ENCODE results near the gene TRNAU1AP.
A peak's percentile ranks its signal among the peaks of the same experiment; 100 is the strongest.
"Not testable (repeated sequence)": the region's sequence is repeated elsewhere in the genome, so short reads cannot be mapped to it uniquely, and the experiment has no call there.

Gene TRNAU1AP

DNA sequence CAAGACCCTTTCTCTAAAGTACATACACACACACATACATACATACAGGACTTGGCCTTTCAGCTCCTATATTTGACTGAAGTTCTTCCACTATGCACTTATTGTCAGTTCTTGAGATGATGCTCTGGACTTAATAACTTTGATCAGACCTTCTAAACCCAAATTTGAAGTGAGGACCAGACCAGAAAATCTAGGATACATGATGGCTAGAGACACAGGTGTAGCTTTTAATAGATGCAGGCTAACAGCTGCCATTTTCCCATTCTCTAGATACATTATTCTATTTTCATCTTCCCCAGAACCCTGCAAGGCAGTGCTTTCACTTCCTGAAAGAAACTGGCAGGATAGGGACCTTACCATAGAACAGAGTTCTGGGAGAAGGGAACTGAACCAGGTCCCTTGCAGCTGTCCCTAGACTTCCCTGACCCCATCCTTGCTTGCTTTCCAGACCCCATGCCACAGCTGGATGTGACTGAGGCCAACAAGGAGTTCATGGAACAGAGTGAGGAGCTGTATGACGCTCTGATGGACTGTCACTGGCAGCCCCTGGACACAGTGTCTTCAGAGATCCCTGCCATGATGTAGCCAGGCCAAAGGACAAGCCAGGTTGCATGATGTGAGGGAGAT is 24.3 kb downstream of the TRNAU1AP start:
- DNase-seq (ENCODE audit: low read depth in 1 of 2, low spot score in 1 of 2), result no peak

DNA sequence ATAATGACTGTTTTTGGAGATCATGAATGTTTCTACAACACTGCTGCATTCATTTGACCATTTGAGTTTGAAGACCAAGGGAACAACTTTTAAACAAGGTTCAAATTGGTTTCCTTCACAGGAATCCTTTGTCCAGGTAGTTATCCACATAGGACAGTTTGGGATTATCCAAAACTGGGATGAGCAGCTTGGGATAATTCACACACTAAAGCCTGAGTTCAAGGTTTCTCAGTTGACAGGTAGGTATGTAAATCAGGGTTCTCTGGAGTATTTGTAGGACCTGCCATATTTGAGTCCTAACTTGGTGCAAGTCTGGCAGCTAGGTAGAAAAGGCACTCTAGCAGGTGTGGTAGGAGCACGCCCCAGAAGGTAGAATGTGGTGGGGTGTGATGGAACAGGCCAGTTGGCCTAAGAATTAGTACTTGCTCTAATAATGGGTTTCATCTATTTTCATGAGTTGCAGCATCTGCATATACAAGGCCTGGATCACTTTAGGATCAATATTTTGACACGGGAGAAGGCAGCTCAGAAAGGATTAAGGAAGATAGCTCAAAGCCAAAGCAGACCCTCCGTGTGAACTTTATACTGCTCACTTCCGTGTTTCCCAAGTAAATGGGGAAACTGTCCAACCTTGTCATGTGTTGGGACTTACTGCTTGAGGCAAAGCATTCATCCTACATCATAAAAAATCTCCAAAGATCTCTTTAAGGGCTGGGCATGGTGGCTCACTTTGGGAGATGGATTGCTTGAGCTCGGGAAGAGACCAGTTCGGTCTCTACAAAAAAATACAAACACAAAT is 25.1 kb downstream of the TRNAU1AP start:
- no peak for DNase-seq (ENCODE audit: low read depth in 1 of 2, low spot score in 1 of 2)

DNA sequence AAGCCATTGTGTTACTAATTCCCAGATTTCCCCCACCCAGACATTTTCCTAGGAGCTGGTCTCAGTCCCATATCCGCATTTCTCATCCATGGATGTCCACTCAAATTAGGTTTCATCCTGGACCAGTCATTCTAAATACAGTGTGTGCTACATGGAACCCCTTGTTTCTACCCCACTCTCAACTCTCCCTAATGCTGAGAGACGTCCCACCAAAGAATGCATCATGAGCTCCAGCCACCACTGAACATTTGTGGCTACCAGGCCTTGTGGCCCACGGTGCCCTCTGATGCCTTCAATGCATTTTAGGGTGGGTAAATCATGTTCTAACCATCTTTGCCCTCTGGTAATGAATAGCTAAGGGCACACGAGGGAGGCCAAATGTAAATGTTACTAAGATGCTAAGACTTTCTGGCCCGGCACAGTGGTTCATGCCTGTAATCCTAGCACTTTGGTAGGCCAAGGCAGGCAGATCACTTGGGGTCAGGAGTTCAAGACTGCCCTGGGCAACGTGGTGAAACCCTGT is 25.9 kb downstream of the TRNAU1AP start:
- no peak for DNase-seq (ENCODE audit: low read depth in 1 of 2, low spot score in 1 of 2)

DNA sequence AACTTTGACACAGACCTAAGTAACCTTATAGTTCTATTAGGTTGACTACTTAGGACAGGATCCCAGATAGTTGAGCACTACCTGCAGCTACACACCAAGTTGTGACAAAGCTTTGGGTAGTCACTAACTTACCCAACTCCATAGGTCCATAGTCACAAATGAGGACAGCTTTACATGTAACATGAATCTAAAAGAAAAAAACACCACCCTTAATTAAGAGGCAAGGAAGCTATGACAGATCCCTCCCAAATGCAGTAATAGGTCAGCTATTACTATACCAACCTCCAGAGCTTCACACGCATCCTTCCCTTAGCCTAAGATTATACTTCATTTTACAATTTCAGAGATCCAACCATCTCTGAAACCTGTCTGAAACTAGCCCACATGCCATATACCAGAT is 26.5 kb downstream of the TRNAU1AP start:
- no peak for DNase-seq (ENCODE audit: low read depth in 1 of 2, low spot score in 1 of 2)

DNA sequence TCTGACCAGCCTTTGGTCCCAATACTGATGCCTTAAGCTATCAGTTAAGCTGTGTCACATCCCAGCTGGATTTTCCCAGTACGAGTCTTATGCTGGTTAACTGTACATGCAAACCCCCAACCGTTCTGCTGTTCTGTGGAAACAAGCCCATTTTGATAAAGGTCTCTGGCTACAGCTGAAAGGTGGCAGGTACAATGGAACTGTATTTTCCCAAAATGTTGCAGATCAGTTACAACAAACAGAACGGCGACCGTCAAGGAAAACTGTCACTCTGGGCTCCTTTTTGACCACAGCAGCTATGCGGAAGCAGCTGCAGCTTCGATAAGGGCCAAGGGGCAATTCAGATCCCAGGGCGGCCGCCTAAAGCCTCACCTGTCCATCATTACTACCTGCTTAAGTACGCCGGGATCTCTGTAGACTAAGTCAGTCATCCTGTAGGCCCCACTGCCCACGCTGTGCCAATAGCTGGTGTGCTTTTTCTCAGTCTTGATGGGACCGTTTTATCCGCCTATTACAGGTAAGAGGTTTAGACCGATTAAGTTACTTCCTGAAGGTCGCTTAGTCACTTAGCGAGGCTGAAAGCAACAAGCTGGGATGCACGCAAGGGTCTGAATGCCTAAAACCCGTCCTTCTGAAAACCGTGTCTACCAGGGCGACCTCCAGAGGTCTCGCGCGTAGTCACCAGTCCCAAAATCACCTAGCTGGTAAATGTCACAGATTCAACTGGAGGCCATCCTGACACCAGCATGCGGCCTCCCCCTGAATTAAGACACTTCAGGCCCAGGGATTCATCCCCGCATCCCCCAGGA is 28.0 kb downstream of the TRNAU1AP start:
- peak; percentile 25 to 41 for DNase-seq (ENCODE audit: low read depth in 1 of 2, low spot score in 1 of 2)

DNA sequence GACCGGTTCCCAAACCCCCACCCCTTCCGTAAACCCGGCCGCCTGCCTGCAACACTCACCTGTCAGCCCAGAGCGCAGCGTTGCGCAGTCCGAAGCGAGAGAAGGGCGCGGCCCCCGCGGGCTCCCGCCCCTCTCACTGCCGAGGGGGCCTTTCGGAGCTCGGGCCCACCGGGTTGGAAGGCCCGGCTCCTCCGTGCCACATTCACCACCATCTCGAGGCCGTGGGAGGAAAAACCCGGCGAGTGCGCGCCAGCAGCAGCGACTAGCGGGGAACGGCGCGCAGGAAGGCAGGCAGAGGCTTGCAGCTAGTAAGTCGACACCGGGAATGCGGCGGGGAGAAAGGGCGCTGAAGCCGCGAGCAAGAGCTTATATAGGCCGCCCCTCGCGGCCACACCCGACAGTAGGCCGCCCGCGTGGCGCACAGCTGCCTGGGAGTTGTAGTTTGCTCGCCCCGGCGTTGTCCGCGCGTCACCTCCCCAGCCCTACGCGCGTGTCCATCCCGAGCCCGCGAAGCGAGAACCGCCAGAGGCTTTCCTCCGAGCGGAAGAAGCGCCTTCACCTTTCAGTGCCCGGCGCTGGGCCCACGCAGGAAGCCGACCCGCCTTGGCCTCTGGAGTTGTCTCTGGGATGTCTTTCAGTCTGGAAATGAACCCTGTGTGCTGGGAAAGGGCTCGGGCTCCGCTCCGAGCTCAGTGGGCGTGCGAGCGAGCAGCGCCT is 28.8 kb downstream of the TRNAU1AP start:
- DNase-seq (ENCODE audit: low read depth in 1 of 2, low spot score in 1 of 2), result peak; percentile 87 to 91

DNA sequence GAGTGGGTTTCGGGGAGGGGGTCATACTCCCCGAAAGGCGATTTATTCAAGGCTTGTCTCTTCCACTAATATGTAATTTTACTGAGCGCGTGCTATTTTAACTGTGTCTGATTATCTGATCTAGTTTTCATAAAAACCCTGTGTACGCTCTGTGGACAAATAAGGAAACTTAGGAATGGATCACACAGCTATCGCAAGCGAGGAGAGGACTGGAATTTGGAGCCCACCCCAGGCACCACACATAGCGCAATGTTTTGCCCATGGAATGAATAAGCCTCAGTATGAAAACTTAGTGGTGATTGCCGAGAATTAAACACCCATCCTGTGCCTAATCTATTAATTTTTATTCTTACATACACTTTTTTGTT is 29.3 kb downstream of the TRNAU1AP start:
- no peak for DNase-seq (ENCODE audit: low read depth in 1 of 2, low spot score in 1 of 2)

DNA sequence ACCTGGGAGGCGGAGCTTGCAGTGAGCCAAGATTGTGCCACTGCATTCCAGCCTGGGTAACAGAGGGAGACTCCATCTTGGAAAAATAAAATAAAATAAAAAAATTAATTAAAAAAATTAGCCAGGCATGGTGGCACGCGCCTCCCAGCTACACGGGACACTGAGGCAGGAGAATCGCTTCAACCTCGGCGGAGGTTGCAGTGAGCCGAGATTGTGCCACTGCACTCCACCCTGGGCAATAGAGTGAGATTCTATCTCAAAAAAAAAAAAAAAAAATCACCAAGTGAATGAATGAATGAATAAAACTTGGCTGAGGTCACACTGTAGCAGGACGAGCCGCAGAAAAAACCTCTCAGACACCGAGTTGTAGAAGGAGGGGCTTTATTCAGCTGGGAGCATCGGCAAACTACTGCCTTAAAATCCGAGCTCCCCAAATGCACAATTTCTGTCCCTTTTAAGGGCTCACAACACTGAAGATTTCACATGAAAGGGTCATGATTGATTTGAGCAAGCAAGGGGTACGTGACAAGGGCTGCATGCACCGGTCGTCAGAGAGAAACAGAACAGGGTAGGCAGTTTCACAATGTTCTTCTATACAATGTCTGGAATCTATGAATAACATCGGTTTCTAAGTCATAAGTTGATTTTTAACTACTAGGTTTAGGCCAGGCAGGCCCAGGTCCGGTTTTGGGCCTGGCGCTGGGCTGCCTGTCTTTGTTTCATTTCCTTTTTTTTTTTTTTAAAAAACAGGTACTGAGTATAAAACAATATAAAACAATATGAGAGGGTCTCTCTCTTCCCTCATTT is 33.9 kb downstream of the TRNAU1AP start:
- DNase-seq (ENCODE audit: low read depth in 1 of 2, low spot score in 1 of 2), result not testable (repeated sequence)

DNA sequence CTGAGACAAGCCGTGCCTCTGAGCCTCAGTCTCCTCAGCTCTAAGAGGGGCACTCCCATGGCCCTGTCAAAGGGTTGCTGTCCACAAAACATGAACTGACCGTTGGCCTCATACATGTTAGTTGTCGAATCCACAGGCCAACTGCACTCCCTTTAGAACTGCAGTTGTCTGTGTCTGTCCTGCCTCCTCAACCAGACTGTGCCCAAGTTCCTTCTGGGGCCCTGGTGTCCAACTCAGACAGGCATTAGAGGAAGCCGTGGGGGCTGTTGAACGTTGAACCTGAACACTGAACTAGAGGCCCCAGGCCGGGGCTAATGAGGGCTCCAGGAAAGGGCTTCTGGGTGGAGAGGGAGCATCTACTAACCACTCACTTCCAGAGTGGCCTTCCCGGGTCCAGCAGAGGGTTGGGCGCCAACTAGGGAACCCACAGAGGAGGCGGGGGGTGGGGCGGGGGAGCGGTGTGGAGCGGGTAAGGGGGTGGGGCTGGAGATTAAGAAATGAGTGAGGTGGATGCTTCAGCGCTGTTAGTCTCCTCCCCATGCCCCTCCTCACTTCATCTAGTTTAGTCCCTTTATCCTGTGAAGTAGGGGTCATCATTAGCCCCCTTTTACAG is 38.9 kb downstream of the TRNAU1AP start, which contains the start of gene RAB42:
TSS of gene RAB42 (plus strand) at position 558 of the 613 bp plus-strand sequence. CDS start 247 bp downstream, outside the sequence.
- no peak for DNase-seq (ENCODE audit: low read depth in 1 of 2, low spot score in 1 of 2)

DNA sequence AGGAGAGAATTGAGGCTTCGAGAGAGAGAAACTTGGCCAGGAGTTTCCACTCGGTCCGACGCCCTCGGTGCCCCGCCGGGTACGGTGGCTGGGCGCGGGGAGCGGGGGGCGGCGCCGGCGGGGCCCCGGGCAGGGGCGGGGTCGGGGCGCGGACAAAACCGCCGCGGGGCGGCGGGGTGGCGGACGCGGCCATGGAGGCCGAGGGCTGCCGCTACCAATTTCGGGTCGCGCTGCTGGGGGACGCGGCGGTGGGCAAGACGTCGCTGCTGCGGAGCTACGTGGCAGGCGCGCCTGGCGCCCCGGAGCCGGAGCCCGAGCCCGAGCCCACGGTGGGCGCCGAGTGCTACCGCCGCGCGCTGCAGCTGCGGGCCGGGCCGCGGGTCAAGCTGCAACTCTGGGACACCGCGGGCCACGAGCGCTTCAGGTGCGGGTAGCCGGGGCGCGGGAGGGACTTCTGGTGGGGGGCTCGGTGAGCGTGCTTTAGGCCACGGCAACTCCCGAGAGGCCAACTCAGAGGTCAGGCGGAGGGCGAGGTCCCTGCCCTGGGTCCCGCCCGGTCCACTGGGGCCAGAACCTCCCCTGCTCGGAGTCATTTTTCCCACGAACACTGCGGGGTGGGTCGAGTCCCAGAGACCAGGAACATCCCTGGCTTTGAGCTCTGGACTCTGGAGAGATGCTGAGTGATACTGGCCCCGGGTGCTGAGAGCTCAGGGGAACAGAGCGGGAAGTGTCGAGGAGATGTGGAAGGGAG is 39.6 kb downstream of the TRNAU1AP start:
- DNase-seq (ENCODE audit: low read depth in 1 of 2, low spot score in 1 of 2), result no peak

DNA sequence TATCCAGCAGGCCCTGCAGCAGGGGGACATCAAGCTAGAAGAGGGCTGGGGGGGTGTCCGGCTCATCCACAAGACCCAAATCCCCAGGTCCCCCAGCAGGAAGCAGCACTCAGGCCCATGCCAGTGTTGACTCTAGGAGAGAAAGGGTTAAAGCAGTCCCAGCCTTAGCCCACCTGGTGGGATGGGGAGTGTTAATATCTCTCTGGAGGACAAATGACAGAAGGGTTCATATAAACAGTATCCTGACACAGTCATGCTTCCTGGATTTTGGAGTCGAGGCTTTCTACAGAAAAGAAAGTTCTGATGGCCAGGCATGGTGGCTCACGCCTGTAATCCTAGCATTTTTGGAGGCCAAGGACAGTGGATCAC is 41.1 kb downstream of the TRNAU1AP start:
- DNase-seq (ENCODE audit: low read depth in 1 of 2, low spot score in 1 of 2), result not testable (repeated sequence)

DNA sequence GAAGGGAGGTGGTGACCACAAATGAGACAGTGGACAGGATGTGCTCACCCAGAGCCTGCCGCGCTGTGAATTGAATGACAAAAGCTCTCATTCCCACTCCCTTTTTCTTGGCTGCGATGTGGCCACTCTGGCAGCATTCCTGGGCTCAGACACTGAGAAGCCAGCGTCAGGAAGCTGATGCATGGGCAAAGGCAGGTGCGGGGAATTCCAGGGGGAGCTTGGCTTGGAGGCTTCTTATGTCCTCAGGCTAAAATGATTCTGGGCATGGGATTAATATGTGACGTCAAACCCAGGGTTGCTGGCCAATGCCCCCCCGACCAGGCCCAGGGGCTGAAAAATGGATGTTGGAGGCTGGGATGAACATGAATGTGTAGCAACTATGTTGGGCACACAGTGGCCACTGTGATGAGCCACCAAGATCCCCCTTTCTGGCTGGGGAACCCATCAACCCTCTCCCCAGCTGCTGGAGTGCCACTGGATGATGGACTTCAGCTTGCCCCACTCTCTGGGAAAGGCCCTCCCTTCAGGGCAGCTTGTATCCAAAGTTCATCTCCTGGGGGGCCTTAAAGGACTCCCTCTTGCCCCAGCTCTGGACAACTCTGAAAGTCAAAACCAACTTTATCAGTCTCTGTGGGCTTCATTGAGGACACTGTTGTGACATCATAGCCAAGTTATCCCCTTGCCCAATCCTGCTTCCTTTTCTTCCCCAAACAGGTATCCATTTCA is 42.0 kb downstream of the TRNAU1AP start:
- DNase-seq (ENCODE audit: low read depth in 1 of 2, low spot score in 1 of 2), result not testable (repeated sequence)

DNA sequence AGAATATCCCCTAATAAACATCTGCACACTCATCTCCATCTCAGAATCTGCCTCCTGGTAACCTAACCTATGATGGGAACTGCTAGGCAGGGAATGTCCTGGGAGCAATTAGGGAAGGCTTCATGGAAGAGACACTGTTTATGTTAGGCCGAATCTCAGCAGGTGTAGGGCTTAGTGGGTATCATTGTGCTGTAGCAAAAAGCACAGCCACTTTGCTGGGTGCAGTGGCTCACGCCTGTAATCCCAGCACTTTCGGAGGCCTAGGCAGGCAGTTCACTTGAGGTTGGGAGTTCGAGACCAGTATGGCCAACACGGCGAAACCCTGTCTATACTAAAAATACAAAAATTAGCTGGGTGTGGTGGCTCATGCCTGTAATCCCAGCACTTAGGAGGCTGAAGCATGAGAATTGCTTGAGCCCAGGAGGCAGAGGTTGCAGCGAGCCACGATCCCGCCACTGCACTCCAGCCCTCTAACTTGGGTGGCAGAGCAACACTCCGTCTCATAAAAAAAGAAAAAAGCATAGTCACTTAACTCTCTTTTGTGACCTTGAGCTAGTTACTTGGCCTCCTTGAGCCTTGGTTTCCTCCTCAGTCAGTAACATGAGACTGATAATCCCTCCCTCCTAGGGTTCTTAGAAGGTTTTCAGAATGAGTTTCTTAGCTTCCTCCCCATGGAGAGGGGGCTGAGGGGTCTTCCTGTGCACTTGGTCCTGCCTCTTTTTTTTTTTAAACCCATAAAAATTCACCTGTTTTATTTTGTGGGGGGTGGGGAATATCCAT is 42.7 kb downstream of the TRNAU1AP start:
- DNase-seq (ENCODE audit: low read depth in 1 of 2, low spot score in 1 of 2), result no peak

DNA sequence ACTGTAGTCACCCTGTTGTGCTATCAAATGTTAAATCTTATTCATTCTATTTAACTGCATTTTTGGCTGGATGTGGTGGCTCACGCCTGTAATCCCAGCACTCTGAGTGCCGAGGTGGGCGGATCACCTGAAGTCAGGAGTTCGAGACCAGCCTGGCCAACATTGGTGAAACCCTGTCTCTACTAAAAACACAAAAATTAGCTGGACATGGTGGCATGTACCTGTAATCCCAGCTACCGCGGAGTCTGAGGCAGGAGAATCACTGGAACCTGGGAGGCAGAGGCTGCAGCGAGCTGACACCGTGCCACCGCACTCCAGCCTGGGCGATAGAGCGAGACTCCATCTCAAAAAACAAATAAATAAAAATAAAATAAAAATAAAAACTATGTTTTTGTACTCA is 43.4 kb downstream of the TRNAU1AP start:
- not testable (repeated sequence) for DNase-seq (ENCODE audit: low read depth in 1 of 2, low spot score in 1 of 2)

DNA sequence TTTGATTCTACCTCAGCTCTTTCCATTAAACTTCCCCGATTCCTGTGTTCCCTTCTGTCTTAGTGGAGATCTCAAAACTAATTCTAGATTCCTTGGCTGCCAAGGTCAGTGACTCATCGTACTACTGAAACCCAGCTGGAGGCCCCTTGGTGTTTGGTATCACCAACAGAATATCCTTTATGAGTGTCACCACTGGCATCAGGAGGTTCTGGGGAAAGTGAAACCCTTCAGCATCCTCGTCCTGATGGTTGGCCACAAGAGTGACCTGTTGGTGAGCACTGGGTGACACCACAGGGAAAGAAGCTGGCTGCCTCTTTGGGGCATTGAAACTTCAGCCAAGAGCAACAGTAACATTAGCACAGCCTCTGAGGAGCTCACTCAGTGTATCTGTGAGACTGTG is 48.8 kb downstream of the TRNAU1AP start:
- DNase-seq (ENCODE audit: low read depth in 1 of 2, low spot score in 1 of 2), result no peak

DNA sequence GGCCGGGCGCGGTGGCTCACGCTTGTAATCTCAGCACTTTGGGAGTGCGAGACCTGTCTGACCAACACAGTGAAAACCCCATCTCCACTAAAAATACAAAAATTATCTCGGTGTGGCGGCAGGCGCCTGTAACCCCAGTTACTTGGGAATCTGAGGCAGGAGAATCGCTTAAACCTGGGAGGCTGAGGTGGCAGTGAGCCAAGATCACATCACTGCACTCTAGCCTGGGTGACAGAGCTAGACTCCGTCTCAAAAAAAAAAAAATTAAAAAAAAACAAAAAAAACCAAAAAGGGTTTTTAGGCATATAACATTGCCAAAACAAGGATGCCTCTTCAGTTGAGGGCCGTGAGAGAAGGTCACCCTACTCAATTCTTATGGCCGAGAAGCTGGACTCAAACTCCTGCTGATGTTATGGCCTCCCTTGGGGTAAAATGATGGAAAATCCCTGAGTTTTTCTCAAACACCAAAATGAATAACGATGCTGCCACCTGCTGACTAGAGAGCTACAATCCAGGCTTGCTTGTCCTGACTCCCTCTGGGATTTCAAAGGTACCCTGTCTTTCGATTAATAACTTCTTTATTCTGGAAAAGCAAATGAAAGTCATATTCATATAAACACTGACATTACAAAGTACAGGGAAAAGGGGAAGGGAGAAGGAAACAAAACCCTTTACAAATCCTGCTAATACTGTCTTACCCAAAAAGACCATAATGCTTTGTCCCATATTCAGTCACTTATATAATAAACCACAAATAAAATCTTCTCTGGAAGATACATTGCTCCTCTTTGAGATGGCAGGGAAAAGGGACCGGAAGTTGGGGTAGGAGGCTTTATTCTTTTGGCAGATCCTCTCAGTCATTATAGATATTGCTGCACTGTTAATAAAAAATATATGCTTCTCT is 49.9 kb downstream of the TRNAU1AP start:
- no peak for DNase-seq (ENCODE audit: low read depth in 1 of 2, low spot score in 1 of 2)

DNA sequence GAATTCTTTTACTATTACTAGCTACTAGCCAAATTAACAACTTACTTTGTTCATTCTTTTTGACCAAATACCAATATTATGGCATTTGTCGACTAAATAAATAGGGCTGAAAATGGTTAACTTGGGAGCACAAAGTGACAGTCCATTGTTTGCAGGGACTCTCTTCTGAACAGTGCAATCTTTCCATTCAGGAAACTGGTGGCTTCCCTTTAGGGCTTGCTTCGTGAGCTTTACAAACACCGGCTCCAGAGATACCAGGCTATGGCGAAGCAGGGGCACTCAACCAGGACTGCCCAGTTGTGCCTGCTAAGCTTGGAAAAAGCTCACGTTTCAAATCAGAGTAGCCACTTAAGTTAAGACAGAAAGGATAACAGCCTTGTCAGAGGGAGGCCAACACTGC is 51.5 kb downstream of the TRNAU1AP start:
- DNase-seq (ENCODE audit: low read depth in 1 of 2, low spot score in 1 of 2), result no peak

Data from stimulated activated CD4-positive, alpha-beta T cell treated with anti-CD3 and anti-CD28 coated beads, Interleukin-15, amount 100 ng/mL, for 1 hour (primary cell).